Muscle of back (tissue), 11 donors: Measurements from ENCODE around the gene NR6A1. TPM values are rescaled to one million over a fixed set of nuclear protein-coding genes. Genes with fewer than 3 reads are reported as not detected.
A peak's percentile ranks its signal among the peaks of the same experiment; 100 is the strongest.

Source experiments
- DNase-seq, 3 donors: peaks; one replicate each; pipeline versions ENCODE4 v3.0.0 to v3.0.0-alpha.2; 2013
- polyA plus RNA-seq, 10 donors: library from polyadenylated mRNA; unstranded; fragments of 120-200 nt; gene quantifications; one replicate each; pipeline ENCODE4 v1.2.1, GENCODE V29; 2013; ENCODE audit not compliant: insufficient read length in 10 of 10

NR6A1 gene
- polyA plus RNA-seq, 10 donors = 0.51 to 1.5 (median 0.91) TPM

GRCh38 chr9:124694414-124695279 is 76.5 kb downstream of the NR6A1 start:
- DNase-seq = no peak

GRCh38 chr9:124693403-124693802 is 77.7 kb downstream of the NR6A1 start:
- no peak for DNase-seq

- no peak for DNase-seq
Observed at GRCh38 chr9:124688238-124688904, 82.7 kb downstream of the NR6A1 start.

GRCh38 chr9:124686918-124687317 is 84.2 kb downstream of the NR6A1 start:
- no peak for DNase-seq

DNA sequence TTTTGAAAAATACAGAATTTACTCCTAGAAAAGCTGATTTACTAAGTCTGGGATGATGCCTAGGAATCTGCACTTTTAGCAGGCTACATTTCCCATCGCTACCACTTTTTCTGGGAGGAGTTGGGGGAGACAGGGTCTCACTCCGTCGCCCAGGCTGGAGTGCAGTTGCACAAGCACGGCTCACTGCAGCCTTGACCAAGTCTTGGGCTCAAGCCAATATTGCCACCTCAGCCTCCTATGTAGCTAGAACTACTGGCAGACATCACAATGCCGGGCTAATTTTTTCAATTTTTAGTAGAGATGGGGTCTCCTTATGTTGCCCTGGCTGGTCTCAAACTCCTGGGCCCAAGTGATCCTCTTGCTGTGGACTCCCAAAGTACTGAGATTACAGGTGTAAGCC is 85.9 kb downstream of the NR6A1 start:
- DNase-seq = no peak

DNA sequence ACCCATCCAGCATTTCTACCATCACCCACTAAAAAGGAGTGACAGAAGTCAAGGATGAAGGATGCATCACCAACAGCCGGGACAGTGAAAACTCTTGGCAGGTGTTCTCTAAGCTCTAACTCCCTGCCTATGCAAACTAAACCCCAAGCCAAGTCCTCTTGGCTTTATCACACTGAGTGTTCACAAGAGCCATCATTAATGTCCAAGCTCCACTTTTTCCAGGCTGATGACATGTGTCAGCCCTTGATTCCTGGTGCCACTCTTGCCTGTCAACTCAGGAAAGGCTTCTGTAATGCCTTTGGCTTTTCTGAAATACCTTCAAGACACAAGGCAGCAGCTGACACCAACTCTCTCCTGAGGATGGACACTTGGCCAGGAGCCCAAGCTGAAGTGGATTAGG is 86.9 kb downstream of the NR6A1 start:
- no peak for DNase-seq

DNA sequence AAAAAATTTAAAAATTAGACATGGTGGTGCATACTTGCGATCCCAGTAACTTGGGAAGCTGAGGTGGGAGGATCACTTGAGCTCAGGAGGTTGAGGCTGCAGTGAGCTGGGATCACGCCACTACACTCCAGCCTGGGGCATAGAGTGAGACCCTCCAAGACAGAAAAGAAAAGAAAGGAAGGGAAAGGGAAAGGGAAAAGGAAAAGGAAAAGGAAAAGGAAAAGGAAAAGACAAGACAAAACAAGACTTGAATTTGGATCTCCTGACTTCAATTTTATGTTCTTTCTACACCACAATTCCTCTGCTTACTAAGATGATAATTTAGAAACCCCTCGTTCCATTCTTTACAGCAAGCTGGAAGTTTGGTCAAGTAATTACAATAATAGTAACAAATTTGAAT is 88.1 kb downstream of the NR6A1 start:
- DNase-seq = no peak

GRCh38 chr9:124680714-124681390 is 90.3 kb downstream of the NR6A1 start:
- DNase-seq = no peak

GRCh38 chr9:124680049-124680448 is 91.1 kb downstream of the NR6A1 start:
- DNase-seq = no peak

- no peak for DNase-seq
Observed at GRCh38 chr9:124676159-124676551, 95.0 kb downstream of the NR6A1 start.

DNA sequence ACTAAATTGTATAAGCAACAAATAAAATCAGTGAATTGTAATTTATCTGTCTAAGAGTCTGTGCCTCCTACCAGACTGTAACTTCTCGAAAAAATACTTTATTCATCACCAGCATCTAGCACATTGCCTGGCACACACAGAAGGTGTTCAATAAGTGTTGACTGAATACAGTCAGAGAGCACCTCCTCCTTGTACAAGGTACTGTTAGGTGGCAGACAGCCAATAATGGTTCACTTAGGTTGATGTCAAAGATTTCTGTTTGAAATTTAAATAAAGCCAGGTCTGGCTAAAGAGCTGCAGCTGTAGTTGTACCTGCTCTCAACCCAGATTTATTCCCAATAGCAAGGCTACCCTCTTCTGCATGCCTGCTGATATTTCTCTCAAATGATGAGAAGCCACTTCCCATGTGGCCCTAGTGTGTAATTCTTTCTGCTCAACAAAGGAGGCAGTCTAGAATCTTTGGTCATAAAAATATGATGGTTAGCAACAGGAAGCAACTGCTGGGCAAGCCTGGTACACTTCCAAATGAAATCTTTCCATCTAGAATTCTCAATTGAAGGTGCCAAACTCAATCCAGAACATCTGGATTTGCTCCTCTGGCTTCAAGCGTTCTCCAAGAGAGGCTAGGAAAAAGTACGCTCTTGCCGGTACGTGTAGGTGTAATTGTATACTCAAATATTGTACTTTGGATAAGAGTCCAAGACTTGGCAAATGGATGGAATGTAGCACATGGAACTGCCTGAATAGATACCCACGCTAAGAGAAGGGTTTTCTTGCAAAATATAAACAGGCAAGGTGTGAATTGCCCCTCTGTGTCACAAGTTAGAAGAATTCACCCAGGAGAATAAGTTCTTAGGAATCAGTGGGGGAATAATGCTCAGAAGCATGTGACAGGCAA is 95.6 kb downstream of the NR6A1 start:
- DNase-seq = no peak

DNA sequence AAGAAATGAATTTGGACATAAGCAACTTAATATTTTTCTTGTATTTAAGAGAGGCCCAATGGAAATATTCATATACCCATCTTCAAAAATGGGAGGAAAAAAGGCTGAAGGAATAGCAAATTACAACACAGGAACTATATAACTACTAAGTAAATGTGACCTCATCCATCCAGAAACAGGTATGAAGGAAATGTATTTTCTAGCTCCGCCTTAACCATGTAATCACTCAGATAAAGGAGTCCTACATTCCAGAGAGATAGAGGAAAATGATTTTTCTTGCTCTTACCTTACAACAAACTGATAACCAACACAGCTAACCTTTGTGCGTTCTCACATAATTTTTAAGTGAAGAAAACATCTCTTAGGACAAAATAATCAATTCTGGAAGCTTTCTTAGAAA is 96.5 kb downstream of the NR6A1 start:
- DNase-seq = no peak

- DNase-seq = no peak
Observed at GRCh38 chr9:124673063-124673462, 98.0 kb downstream of the NR6A1 start.

GRCh38 chr9:124671861-124672260 is 99.2 kb downstream of the NR6A1 start:
- DNase-seq = no peak

GRCh38 chr9:124666642-124667041 is 104.5 kb downstream of the NR6A1 start:
- no peak for DNase-seq

- peak in 1 of 3 donors; percentile 54 for DNase-seq
Observed at GRCh38 chr9:124665391-124666058, 105.6 kb downstream of the NR6A1 start.

DNA sequence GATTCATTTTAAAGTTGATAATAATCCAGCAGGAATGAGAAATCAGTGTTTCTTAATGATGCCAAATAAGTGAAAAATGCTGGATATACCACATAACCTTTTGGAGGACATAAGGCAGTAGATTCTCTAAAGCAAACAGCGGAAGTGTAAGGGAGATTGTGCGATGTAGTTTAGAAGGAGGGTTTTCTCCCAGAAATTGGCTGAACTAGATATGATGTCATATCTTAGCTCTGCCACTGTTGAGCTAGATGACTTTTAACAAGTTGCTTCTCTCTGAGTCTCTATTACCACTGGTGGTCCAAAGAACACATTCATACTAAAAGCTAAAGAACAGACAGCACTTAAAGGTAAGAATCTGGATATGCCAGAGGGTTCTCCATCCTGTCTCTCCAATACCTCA is 107.0 kb downstream of the NR6A1 start:
- no peak for DNase-seq

DNA sequence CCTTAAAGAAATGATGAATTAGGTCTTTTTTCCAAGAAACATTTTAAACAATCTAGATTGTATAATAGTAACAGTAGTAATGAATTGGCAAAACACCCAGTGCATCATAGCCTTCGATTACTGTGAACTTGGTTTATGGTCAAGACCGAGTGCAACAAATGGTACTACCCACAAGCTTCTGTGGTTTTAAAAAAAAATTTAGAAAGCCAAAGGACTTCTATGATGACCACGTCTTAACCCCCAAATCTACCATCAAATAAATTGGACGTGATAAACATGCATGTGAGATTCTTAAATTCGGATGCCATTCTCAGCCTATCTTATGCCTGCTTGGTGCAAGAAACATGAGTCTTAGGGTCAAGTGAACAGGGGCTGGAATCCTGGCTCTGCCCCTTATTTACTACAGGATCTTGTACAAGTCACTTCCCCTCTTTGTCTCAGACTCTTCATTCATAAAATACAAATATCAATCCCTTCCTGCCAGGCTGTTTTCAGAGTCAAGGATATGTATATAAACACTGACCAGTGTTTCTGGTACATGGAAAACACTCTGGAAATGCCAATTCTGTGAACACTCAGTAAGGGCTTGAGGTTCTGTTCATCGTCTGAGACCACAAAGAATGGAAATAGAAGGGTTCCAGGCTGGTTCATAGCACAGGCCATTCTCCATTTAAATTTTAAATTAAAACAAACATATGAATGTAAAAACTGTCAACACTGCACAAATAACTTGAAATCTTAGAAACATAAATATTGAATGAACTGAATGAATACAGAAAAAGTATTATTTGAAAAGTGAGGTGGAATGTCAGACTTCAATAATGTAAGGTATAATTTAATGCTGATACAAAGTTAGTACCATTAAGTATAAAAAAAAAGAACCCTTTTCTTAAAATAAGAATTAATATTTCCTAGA is 107.8 kb downstream of the NR6A1 start:
- no peak for DNase-seq

DNA sequence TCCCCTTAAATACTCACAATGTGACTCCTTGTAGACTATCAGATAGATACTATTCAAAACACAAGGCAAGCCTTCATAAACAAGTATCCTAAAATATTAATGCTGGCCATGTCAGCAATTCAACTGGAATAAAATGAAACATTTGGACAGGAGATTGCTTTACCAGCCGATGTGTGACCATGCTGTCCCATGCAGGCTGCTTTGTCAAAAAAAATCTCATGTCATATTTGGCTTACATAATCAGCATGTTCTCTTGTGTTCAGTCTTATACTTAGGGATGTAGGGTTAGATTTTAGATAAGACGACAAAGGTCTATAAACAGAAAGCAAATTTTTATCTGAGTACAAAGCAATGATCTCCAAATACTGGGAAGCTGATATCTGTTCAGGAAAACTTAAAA is 108.5 kb downstream of the NR6A1 start:
- no peak for DNase-seq

- peak in 1 of 3 donors; percentile 31 for DNase-seq
Observed at GRCh38 chr9:124661271-124661670, 109.8 kb downstream of the NR6A1 start.
